B cell (primary cell): ENCODE measurements around the gene SLITRK1. TPM values are rescaled to one million over a fixed set of nuclear protein-coding genes. Genes with fewer than 3 reads are reported as not detected.

Source experiments
- ATAC-seq: fragments of 200-7000 bp; cut with Tn5 transposase; one replicate; pipeline ENCODE4 v1.10.0; 2021; ENCODE audit warnings: low read depth, mild to moderate bottlenecking, moderate number of reproducible peaks, moderate library complexity
- CTCF ChIA-PET: fragments of 350-600 bp; sonication (Branson Sonifier 250); formaldehyde crosslinking; loops from one replicate; lab custom pipeline; 2021; ENCODE audit warnings: antibody characterized with exemption, inconsistent platforms; lab: Charles Lee
- POLR2A ChIA-PET: fragments of 350-600 bp; sonication (Branson Sonifier 250); formaldehyde crosslinking; loops from one replicate; lab custom pipeline; 2021; ENCODE audit warnings: antibody characterized with exemption; lab: Charles Lee
- DNase-seq: peaks from one replicate; pipeline ENCODE4 v3.0.0; 2013
- H2AFZ ChIP-seq: 2 replicates; pipeline ENCODE4 v1.6.1; 2012; ENCODE audit warnings: mild to moderate bottlenecking, low read depth, low read length; ENCODE audit not compliant: insufficient read depth, poor library complexity, severe bottlenecking
- H3K27ac ChIP-seq, 2 donors: 1 replicate in 1 of 2; 2 replicates in 1 of 2; pipeline ENCODE4 v1.5.1; 2012 to 2013; ENCODE audit warnings: low read length in 2 of 2, mild to moderate bottlenecking in 2 of 2, moderate library complexity in 1 of 2
- H3K27me3 ChIP-seq, 4 experiments: fragments of 200-600 bp in 1 of 4; sonication (generic) in 1 of 4; replicated peaks in 1 of 4; 1 replicate in 2 of 4; 2 replicates in 2 of 4; pipeline versions ENCODE4 v1.6.1 to v1.7.0; 2013 to 2016; ENCODE audit warnings: low read length in 3 of 4, mild to moderate bottlenecking in 2 of 4, mixed read lengths in 1 of 4, moderate library complexity in 1 of 4; ENCODE audit not compliant: insufficient read depth in 4 of 4, control insufficient read depth in 3 of 4; ENCODE audit errors: control extremely low read depth in 1 of 4
- H3K36me3 ChIP-seq, 2 experiments: replicated peaks in 1 of 2; 1 replicate in 1 of 2; 2 replicates in 1 of 2; pipeline versions ENCODE4 v1.6.1 to v1.7.1; 2013; ENCODE audit warnings: low read length in 1 of 2; ENCODE audit not compliant: insufficient read depth in 2 of 2, control insufficient read depth in 1 of 2; ENCODE audit errors: control extremely low read depth in 1 of 2, extremely low read depth in 1 of 2
- H3K4me1 ChIP-seq, 2 donors: fragments of 200-600 bp in 1 of 2; sonication (generic) in 1 of 2; 1 replicate in 1 of 2; 2 replicates in 1 of 2; pipeline versions ENCODE4 v1.5.1 to v1.6.1; 2013 to 2017; ENCODE audit warnings: low read length in 2 of 2; ENCODE audit not compliant: control insufficient read depth in 2 of 2, insufficient read depth in 2 of 2
- H3K4me2 ChIP-seq: replicated peaks from 2 replicates; pipeline ENCODE3; 2012; ENCODE audit warnings: mild to moderate bottlenecking, low read depth, low read length; ENCODE audit not compliant: poor library complexity, severe bottlenecking
- H3K4me3 ChIP-seq, 5 experiments: fragments of 200-600 bp in 1 of 5; sonication (generic) in 1 of 5; 1 replicate in 3 of 5; 2 replicates in 2 of 5; pipeline versions ENCODE4 v1.5.1 to v1.7.0; 2011 to 2016; ENCODE audit warnings: low read length in 4 of 5, mild to moderate bottlenecking in 4 of 5, low read depth in 2 of 5, control low read depth in 1 of 5, moderate library complexity in 1 of 5; ENCODE audit not compliant: insufficient read depth in 1 of 5; ENCODE audit errors: control extremely low read depth in 1 of 5, extremely low read depth in 1 of 5
- H3K79me2 ChIP-seq: fragments of 200-600 bp; sonication (generic); one replicate; pipeline ENCODE4 v1.6.0; 2016; ENCODE audit warnings: low read length; ENCODE audit not compliant: control insufficient read depth, insufficient read depth
- H3K9ac ChIP-seq: fragments of 200-600 bp; sonication (generic); 2 replicates; pipeline ENCODE4 v1.6.1; 2017; ENCODE audit warnings: mild to moderate bottlenecking, low read length, moderate library complexity
- H3K9me3 ChIP-seq, 3 donors: one replicate each; pipeline versions ENCODE4 v1.6.1 to v1.7.1; 2013; ENCODE audit warnings: low read length in 2 of 3; ENCODE audit not compliant: control insufficient read depth in 2 of 3, insufficient read depth in 1 of 3; ENCODE audit errors: control extremely low read depth in 1 of 3
- H4K20me1 ChIP-seq: 2 replicates; pipeline ENCODE4 v1.6.0; 2012; ENCODE audit warnings: mild to moderate bottlenecking, low read length; ENCODE audit not compliant: insufficient read depth, control insufficient read depth, poor library complexity, severe bottlenecking
- H3K27ac Mint-ChIP-seq: one replicate; pipeline ENCODE4 v1.8.0; 2021; ENCODE audit warnings: mixed read lengths
- H3K27me3 Mint-ChIP-seq: one replicate; pipeline ENCODE4 v1.8.0; 2021; ENCODE audit warnings: mixed read lengths
- H3K4me1 Mint-ChIP-seq: one replicate; pipeline ENCODE4 v1.8.0; 2021; ENCODE audit warnings: mixed read lengths
- H3K4me3 Mint-ChIP-seq: one replicate; pipeline ENCODE4 v1.8.0; 2021; ENCODE audit warnings: mixed read lengths
- H3K9me3 Mint-ChIP-seq: one replicate; pipeline ENCODE4 v1.8.0; 2022; ENCODE audit warnings: mixed read lengths; ENCODE audit not compliant: insufficient read depth
- CTCF ChIP-seq: fragments of 200-600 bp; IDR thresholded peaks from one replicate; pipeline ENCODE4 v1.8.0; 2022; ENCODE audit warnings: antibody characterized with exemption, mild to moderate bottlenecking
- EZH2 ChIP-seq: IDR thresholded peaks from 2 replicates; pipeline ENCODE4 v1.6.1; 2012; ENCODE audit warnings: borderline replicate concordance, low read depth, mild to moderate bottlenecking, moderate library complexity, low read length; ENCODE audit not compliant: insufficient read depth, poor library complexity, severe bottlenecking
- intact Hi-C: fragments of 100-400 bp; cut with micrococcal nuclease; formaldehyde crosslinking; loops from one replicate; pipeline ENCODE4 v1.10.0; 2022
- polyA plus RNA-seq: library from polyadenylated mRNA; depleted of rRNA; stranded (reverse); fragments of >200 nt; gene quantifications from 2 replicates; pipeline ENCODE4 v1.2.3, GENCODE V29; 2012
- total RNA-seq, 2 donors: library from RNA; stranded (reverse); fragments of 120-200 nt in 1 of 2; gene quantifications; 1 replicate in 1 of 2; 2 replicates in 1 of 2; pipeline versions ENCODE4 v1.2.3 to v1.2.4, GENCODE V29; 2013 to 2022

Gene SLITRK1
- total and polyA plus RNA-seq, 2 donors (not counting 1 experiment from before 2014, with no cell fraction given), result not detected

GRCh38 chr13:83827338-83827737 is 54.9 kb downstream of the SLITRK1 start:
- intact Hi-C loops, result no loop called here
- CTCF ChIA-PET, result no interaction called here
- H4K20me1 ChIP-seq, result no peaks in the 10 kb centered on the region
- H3K4me2 ChIP-seq, result no peak overlapping the region
- Mint-ChIP-seq H3K27ac (no peak overlapping the region), H3K4me1 (no peaks in the 10 kb centered on the region), H3K4me3 (no peak overlapping the region), H3K9me3 (peaks cover 2% of the 10 kb centered on the region), H3K27me3 (no peaks in the 10 kb centered on the region)
- H2AFZ ChIP-seq, result no peak overlapping the region
- no peaks in the 10 kb centered on the region for H3K27me3 ChIP-seq
- ATAC-seq (no peak), DNase-seq (no peak)
- H3K27ac ChIP-seq, result no peak overlapping the region
- no peak for TF ChIP-seq EZH2
- TF ChIP-seq CTCF, result no peak
- no peaks in the 10 kb centered on the region for H3K79me2 ChIP-seq
- H3K36me3 ChIP-seq, result no peaks in the 10 kb centered on the region
- H3K9ac ChIP-seq, result no peak overlapping the region
- H3K4me1 ChIP-seq, result no peaks in the 10 kb centered on the region
- H3K4me3 ChIP-seq, result no peak overlapping the region
- peaks cover 0 to 15% (median 0%) of the 10 kb centered on the region in 3 donors for H3K9me3 ChIP-seq
- POLR2A ChIA-PET, result no interaction called here
